DMS114 treated with DMSO at 0.1 percent for 48 hours (cell line): ENCODE results near the gene RTN4R.
"Not testable (repeated sequence)": the region's sequence is repeated elsewhere in the genome, so short reads cannot be mapped to it uniquely, and the experiment has no call there.

Experiments used
- DNase-seq: peaks from one replicate; lab custom pipeline; 2025; ENCODE audit not compliant: unreplicated experiment; lab: John Stamatoyannopoulos, UW

Gene RTN4R

GRCh38 chr22:20289182-20290044, 21.3 kb upstream of the RTN4R start:
- not testable (repeated sequence) for DNase-seq

DNA sequence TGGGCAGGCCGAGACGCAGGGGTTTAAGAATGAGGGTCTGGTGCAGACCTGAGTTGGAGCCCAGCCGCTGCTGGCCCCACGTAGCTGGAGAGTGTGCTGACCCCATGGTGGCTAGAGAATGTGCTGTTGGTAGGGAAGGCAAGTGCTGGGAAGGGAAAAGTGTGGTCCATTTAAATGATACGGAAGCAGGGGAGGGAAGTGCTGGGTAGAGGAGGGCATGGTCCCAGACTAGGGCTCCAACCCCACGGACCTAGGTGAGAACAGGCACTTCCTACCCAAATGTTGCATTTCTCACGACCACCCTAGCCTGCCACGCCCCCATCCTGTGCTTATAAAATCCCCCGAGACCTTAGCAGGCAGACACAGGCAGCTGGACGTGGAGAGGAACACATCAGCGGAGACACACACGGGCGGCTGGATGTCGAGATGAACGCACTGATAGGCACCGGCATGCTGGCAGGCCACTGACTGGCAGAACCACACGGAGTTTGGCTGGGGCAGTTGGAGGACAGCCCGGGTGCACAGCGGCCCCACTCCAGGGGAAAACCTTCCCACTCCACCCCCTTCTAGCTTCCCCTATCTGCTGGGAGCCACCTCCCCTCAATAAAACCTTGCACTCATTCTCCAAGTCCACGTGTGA, 18.8 kb upstream of the RTN4R start:
- DNase-seq, result not testable (repeated sequence)

GRCh38 chr22:20286312-20286660, 18.2 kb upstream of the RTN4R start:
- DNase-seq, result not testable (repeated sequence)

DNA sequence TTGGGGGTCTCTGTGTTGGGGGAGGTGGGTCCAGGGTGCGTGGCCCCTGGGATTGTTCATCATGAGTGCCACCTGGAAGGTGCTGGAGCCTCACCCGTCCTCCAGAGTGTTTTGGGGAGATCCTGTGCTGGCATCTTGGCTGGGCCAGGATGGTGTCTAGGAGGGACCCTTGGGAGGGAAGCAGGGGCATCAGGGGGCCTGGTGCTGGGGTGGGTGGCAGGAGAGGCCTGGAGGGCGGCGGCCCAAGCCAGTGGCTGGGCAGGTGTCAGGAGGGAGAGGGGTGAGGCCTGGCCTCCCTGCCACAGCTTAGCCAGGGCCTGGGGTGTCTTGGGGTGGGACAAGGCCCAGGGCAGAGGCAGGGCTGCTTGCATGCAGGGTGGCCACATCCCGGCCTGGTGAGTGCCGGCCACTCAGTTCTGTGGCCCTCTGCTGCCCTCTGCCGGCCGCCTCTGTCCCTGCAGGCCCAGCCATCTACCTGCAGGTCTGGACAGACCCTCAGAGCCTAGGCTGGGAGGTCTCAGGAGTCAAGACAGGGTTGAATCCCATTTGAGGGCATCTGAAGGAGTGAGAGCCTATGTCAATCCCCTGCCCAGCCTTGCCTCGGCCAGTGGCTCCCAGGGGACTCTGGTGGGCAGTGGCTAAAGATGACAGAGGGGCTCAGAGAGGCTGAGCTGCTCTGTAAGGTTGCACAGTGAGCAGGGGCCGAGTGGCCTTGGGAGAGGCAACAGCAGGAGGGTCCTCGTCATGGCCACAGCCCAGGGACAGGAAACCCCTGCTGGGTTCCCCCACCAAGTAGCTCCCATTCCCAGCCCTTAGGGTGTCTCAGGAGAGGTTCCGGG, 17.6 kb upstream of the RTN4R start:
- DNase-seq, result peak; percentile 7

DNA sequence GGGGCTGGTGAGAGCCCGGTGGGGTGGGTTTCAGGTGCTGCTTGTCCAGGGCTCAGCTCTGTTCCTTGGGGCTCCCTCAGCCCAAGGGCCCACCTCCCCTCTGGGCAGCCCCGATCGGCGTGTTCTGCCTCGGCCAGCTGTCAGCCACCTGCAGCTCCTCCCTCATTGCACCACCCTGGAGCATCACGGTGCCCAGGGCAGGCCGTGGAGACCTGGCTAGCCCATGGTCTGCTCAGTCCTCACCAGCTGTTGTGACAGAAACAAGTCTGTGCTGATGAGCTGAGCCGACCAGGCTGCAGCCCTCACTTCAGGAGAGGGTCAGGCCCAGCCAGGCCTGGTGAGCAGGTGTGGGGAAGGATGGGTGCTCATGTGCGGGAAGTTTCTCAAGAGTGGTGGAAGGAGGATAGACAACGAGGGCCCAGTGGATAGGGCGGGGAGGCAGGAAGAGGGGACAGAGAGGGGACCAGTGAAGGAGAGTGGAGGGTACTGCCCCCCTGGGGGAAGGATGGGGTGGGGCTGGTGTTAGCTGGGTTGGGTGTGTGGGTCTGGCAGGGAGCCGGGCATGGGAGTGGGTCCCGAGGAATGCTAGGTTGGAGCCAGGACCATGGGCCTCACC, 16.5 kb upstream of the RTN4R start:
- no peak for DNase-seq

DNA sequence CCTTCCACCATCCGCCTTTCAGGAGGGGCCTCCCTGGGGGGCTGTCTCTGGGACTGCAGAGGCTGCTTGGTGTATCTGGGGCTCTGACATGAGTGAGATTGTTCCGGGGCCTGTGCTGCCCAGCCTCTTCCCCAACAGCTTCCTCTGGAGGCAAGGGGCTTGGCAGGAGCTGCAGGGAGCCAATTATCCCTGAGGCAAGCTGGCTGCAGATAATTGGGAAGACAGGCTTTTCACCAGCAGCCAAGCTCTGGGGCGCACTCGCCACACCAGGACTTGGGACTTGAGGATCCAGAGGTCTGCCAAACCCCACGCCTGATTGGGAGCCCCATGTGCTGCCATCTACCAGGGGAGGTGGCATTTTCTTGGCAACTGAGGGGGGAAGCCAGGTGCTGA, 15.6 kb upstream of the RTN4R start:
- no peak for DNase-seq

DNA sequence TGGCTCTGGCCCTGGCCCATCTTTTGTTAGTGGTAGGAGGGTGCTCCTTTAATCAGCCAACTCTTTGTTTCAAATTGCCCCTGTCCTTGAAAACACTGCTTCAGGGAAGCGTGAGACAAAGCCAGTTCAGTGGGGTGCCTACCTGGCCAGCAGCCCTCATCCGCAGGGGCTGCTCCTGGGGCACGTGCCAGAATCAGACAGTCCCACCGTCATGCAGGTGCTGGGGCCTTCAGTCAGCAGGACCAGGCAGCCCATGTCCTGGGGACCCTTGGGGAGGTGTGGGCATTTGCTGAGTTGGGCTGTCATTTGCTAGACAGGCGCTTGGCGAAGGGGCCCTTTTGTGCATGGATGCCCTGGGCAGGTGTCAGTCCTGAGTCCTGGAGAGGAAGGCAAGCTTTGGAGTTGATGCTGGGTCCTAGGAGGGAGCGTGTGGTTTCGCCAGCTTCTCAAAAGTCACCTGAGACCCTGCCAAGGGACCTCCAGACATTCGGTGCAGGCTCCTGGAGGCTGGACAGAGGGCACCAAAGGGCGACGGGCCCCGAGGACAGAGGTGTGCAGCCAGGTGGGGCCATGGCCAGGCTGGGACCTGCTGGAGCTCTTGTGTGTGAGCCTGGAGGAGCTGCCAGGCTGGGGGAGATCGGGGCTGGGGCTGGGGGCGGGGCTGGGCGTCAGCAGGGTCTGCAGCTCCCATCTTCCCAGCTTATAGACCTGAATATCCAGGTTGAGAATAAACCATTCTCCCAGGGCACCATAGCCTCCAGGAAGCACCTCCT, 15.0 kb upstream of the RTN4R start:
- DNase-seq, result no peak

GRCh38 chr22:20281891-20282290, 13.8 kb upstream of the RTN4R start:
- no peak for DNase-seq

- not testable (repeated sequence) for DNase-seq
These were observed 13.4 kb upstream of the RTN4R start for GRCh38 chr22:20281473-20281872.

DNA sequence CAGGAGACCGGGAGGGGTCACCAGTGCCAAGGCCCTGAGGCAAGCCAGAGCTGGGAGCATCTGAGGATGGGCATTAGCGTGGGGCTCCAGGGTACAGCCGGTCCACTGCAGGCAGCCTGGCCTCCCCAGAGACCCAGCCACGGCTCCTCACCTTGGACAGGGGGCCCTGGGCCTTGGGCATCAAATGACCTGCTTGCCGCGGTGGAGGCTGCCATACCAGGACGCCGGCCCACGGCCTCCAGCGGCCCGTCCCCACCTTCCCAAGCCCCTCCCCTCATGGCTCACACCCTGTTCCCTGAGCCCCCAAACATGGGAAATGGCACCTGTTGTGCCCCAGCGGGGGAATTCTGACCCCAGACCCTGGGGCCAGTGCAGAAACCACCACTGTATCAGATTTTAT, 12.7 kb upstream of the RTN4R start:
- no peak for DNase-seq

DNA sequence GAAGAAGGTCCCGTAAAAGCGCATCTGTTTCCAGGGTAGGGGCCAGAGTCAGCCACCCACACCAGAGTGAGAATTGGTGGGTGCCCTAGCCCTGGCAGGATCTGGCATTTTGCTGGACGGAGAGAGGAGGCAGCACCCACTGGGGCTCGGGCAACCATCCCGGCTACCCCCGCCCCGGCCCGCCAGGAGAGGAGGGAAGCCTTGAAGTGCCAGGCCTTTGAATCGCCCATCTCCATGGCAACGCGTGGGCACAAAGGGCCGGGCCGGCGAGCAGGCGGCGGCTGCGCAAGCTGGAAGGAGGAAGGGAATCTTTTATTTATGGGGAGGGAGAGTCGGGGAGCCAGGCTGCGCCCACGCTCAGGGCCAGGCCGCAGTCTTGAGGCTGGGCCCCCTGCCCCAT, 12.0 kb upstream of the RTN4R start:
- not testable (repeated sequence) for DNase-seq

GRCh38 chr22:20279662-20280134, 11.6 kb upstream of the RTN4R start:
- DNase-seq, result no peak

DNA sequence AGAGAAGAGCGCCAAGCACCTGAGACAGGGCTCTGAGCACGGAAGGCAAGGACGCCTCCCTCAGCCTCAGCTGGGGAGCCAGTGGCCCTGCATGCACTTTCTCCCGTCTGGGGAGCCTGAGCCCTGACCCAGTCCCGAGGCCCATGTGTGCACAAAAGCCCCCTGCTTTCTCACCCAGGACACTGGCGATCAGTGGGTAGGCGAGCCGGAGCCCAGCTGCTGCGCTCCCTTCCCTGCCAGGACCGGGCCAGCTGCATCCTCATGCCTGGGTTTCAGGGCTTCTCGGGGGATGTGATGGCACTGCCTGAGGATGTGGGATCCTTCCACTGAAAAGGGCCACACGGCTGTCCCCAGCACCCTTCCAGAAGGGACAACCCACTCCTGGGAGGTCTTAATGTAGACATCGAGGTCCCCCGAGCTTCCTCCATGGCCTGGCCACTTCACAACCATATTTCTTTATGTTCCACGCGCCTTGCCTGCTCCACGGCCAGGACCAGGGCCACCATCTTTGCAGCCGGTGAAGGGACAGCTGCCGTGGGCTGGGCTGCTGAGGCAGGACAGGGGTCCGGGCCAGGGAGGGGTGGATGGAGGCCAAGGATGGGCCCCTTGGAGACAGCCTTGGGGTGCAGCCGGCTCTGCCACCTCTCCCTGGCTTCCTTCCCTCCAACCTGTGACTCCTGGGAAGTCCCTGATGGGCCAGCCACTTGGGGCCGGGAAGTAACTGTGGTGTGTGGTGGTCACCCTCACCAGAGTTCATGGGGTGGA, 10.8 kb upstream of the RTN4R start:
- not testable (repeated sequence) for DNase-seq

- DNase-seq, result not testable (repeated sequence)
These were observed 10.0 kb upstream of the RTN4R start for GRCh38 chr22:20277936-20278635.

DNA sequence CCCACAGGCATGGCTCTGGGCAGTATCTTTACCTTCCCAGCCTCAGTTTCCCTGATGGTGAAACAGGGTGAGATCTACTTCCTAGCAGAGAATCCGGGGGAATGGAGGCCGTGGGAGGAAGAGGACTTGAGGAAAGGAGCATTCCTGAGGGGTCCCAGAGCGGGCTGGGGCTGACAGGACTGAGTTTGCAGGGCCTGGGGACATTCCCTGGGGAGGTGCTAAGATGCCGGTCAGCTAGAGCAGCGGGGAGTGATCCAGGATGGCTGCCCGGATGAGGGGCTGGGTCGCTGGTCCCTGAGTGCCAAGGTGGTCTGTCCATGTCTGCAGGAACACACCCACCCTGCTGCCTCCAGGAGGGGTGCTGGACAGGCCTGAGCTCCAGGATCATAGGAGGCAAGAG, 8.3 kb upstream of the RTN4R start:
- DNase-seq, result no peak

DNA sequence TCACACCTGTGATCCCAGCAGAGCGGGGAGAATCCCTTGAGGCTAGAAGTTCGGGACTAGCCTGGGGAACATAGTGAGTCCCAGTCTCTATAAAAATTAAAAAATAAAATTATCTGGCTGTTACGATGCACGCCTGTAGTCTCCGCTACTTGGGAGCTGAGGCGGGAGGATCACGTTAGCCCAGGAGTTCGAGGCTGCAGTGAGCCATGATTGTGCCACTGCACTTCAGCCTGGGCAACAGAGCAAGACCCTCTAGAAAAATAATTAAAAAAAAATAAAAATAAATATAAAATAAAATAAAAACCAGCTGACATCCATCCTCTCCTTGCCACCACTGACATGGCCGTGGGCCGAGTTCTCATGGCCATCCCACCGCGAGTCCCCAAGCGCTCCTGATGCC, 7.7 kb upstream of the RTN4R start:
- DNase-seq, result no peak

DNA sequence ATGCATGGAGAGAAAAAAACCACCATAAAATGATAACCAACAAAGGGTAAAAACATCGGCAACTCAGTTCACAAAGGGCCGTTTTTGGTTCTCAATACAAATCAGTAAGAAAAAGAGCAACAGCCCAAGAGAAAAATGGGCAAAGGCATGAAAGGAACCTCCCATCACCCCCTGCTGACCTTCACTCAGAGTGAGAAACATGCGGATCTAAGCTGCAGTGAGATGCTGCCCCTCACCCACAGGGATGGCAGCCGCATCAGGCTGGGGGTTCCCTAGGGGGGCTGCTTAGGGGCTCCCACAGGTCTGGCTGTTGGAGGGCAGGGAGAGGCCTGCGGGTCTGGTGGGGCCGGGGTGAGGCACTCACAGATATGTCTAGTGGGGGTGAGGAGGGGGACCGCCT, 7.2 kb upstream of the RTN4R start:
- not testable (repeated sequence) for DNase-seq

DNA sequence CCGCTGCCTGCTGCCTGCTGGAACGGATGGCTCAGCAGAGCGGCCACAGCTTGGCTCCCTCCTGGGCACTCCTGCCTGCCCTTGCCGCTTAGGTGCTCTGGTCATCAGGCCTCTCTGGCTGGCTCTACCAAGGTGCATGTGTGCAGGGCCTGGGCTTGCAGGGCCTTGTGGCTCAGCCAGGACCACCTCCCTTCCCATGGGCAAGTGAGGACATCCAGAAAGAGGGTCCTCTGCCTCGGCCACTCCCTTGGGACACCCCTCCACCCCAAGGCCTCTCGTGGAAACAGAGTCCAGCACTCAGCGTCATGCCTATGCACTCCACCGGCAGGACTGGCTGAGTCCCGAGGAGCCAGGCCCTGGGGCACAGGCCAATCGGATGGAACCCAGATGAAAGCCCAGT, 6.3 kb upstream of the RTN4R start:
- DNase-seq, result not testable (repeated sequence)

GRCh38 chr22:20273758-20274181, 5.7 kb upstream of the RTN4R start:
- no peak for DNase-seq
